H9 (cell line): ENCODE data around the gene PSME1. TPM values are rescaled to one million over a fixed set of nuclear protein-coding genes. Genes with fewer than 3 reads are reported as not detected.
A peak's percentile ranks its signal among the peaks of the same experiment; 100 is the strongest.

ENCODE experiments used
- DNase-seq: peaks from one replicate; pipeline ENCODE4 v3.0.0-alpha.2; 2017
- H2AFZ ChIP-seq: one replicate; pipeline ENCODE4 v1.6.1; 2013; ENCODE audit warnings: mild to moderate bottlenecking, low read length, control low read depth, moderate library complexity
- H2AK5ac ChIP-seq: 2 replicates; pipeline ENCODE4 v1.6.1; 2013; ENCODE audit warnings: low read length, control low read depth, mixed read lengths; ENCODE audit not compliant: insufficient read length
- H2BK120ac ChIP-seq: one replicate; pipeline ENCODE4 v1.6.1; 2013; ENCODE audit warnings: low read depth, mild to moderate bottlenecking, low read length, control low read depth, inconsistent platforms; ENCODE audit not compliant: poor library complexity, severe bottlenecking
- H2BK12ac ChIP-seq: 2 replicates; pipeline ENCODE4 v1.6.1; 2013; ENCODE audit warnings: low read length, control low read depth, mixed read lengths, low read depth; ENCODE audit not compliant: insufficient read length
- H2BK15ac ChIP-seq: 2 replicates; pipeline ENCODE4 v1.6.1; 2013; ENCODE audit warnings: low read depth, low read length, control low read depth
- H2BK20ac ChIP-seq: one replicate; pipeline ENCODE4 v1.6.1; 2013; ENCODE audit warnings: low read depth, mild to moderate bottlenecking, low read length, control low read depth, inconsistent platforms; ENCODE audit not compliant: poor library complexity, severe bottlenecking
- H2BK5ac ChIP-seq: 2 replicates; pipeline ENCODE4 v1.6.1; 2013; ENCODE audit warnings: low read length, control low read depth, mixed read lengths; ENCODE audit not compliant: insufficient read length
- H3K14ac ChIP-seq: 2 replicates; pipeline ENCODE4 v1.6.1; 2013; ENCODE audit warnings: low read length, control low read depth; ENCODE audit not compliant: insufficient read depth
- H3K18ac ChIP-seq: 2 replicates; pipeline ENCODE4 v1.6.1; 2013; ENCODE audit warnings: low read depth, mild to moderate bottlenecking, mixed read lengths, low read length, control low read depth; ENCODE audit not compliant: insufficient read length
- H3K23ac ChIP-seq: 2 replicates; pipeline ENCODE4 v1.6.1; 2013; ENCODE audit warnings: low read length, control low read depth, mixed read lengths, low read depth; ENCODE audit not compliant: insufficient read length
- H3K23me2 ChIP-seq: 2 replicates; pipeline ENCODE4 v1.6.1; 2013; ENCODE audit warnings: low read depth, mild to moderate bottlenecking, mixed read lengths, low read length, control low read depth; ENCODE audit not compliant: insufficient read length, poor library complexity, severe bottlenecking
- H3K27ac ChIP-seq: 2 replicates; pipeline ENCODE4 v1.5.1; 2013; ENCODE audit warnings: low read length, control low read depth, mixed read lengths, low read depth; ENCODE audit not compliant: insufficient read length
- H3K27me3 ChIP-seq: 2 replicates; pipeline ENCODE4 v1.6.1; 2013; ENCODE audit warnings: low read length, control low read depth, inconsistent platforms; ENCODE audit not compliant: insufficient read depth
- H3K4ac ChIP-seq: 2 replicates; pipeline ENCODE4 v1.6.1; 2013; ENCODE audit warnings: low read depth, mild to moderate bottlenecking, control low read depth, inconsistent platforms, low read length, moderate library complexity
- H3K4me1 ChIP-seq: 2 replicates; pipeline ENCODE4 v1.6.1; 2013; ENCODE audit warnings: low read length, control low read depth, inconsistent platforms; ENCODE audit not compliant: insufficient read depth
- H3K4me2 ChIP-seq: 2 replicates; pipeline ENCODE4 v1.6.1; 2013; ENCODE audit warnings: low read length, control low read depth, mixed read lengths; ENCODE audit not compliant: insufficient read length, insufficient read depth
- H3K56ac ChIP-seq: 2 replicates; pipeline ENCODE4 v1.6.1; 2013; ENCODE audit warnings: low read depth, mild to moderate bottlenecking, mixed read lengths, low read length, control low read depth; ENCODE audit not compliant: insufficient read length
- H3K79me1 ChIP-seq: 2 replicates; pipeline ENCODE4 v1.6.1; 2013; ENCODE audit warnings: low read depth, mild to moderate bottlenecking, moderate library complexity, low read length, control low read depth, inconsistent platforms; ENCODE audit not compliant: insufficient read depth, poor library complexity, severe bottlenecking
- H3K79me2 ChIP-seq: 2 replicates; pipeline ENCODE4 v1.6.1; 2013; ENCODE audit warnings: low read length, control low read depth, inconsistent platforms; ENCODE audit not compliant: insufficient read depth
- H3K9ac ChIP-seq: 2 replicates; pipeline ENCODE4 v1.6.1; 2013; ENCODE audit warnings: low read length, control low read depth, mixed read lengths; ENCODE audit not compliant: insufficient read length; ENCODE audit errors: extremely low read depth
- H3K9me3 ChIP-seq: one replicate; pipeline ENCODE4 v1.6.1; 2013; ENCODE audit warnings: low read depth, low read length, inconsistent platforms; ENCODE audit not compliant: control insufficient read depth
- H3T11ph ChIP-seq: one replicate; pipeline ENCODE4 v1.6.1; 2013; ENCODE audit warnings: mild to moderate bottlenecking, low read length, control low read depth, inconsistent platforms
- H4K20me1 ChIP-seq: one replicate; pipeline ENCODE4 v1.6.1; 2013; ENCODE audit not compliant: control insufficient read depth, insufficient read length, insufficient read depth
- H4K5ac ChIP-seq: 2 replicates; pipeline ENCODE4 v1.6.1; 2013; ENCODE audit warnings: low read depth, mild to moderate bottlenecking, mixed read lengths, low read length, control low read depth; ENCODE audit not compliant: insufficient read length
- H4K8ac ChIP-seq: replicated peaks from 2 replicates; pipeline ENCODE4 v1.6.1; 2013; ENCODE audit warnings: low read length, control low read depth, mixed read lengths, low read depth; ENCODE audit not compliant: insufficient read length
- H4K91ac ChIP-seq: 2 replicates; pipeline ENCODE4 v1.6.1; 2013; ENCODE audit warnings: low read depth, mild to moderate bottlenecking, moderate library complexity, mixed read lengths, low read length, control low read depth; ENCODE audit not compliant: insufficient read length
- H3K27ac Mint-ChIP-seq, 3 experiments: 2 replicates in 2 of 3; 3 replicates in 1 of 3; pipeline ENCODE4 v1.8.0; 2020 to 2021; ENCODE audit warnings: mixed read lengths in 3 of 3, mild to moderate bottlenecking in 1 of 3, moderate library complexity in 1 of 3
- H3K27me3 Mint-ChIP-seq: 2 replicates; pipeline ENCODE4 v1.8.0; 2021; ENCODE audit warnings: low read depth, mild to moderate bottlenecking, moderate library complexity, mixed read lengths
- H3K36me3 Mint-ChIP-seq, 3 experiments: 2 replicates in 2 of 3; 3 replicates in 1 of 3; pipeline ENCODE4 v1.8.0; 2020 to 2021; ENCODE audit warnings: low read depth in 3 of 3, mixed read lengths in 3 of 3; ENCODE audit not compliant: insufficient read depth in 1 of 3
- H3K4me1 Mint-ChIP-seq, 2 experiments: 2 replicates each; pipeline ENCODE4 v1.8.0; 2020; ENCODE audit warnings: mixed read lengths in 2 of 2
- H3K4me3 Mint-ChIP-seq, 2 experiments: 2 replicates in 1 of 2; 3 replicates in 1 of 2; pipeline ENCODE4 v1.8.0; 2020 to 2021; ENCODE audit warnings: mild to moderate bottlenecking in 2 of 2, mixed read lengths in 2 of 2, moderate library complexity in 1 of 2
- H3K9me3 Mint-ChIP-seq, 2 experiments: 2 replicates in 1 of 2; 3 replicates in 1 of 2; pipeline ENCODE4 v1.8.0; 2020; ENCODE audit warnings: mild to moderate bottlenecking in 2 of 2, mixed read lengths in 2 of 2, moderate library complexity in 1 of 2
- CTCF ChIP-seq: fragments of 200-600 bp; sonication (generic); conservative IDR thresholded peaks from 3 replicates; pipeline ENCODE4 v1.8.0; 2021; ENCODE audit warnings: antibody characterized with exemption, mild to moderate bottlenecking
- WGBS: extraction: QIAGEN DNeasy Blood & Tissue Kit; methylation state at CpG from one replicate; pipeline ENCODE4 v1.1.7; 2013; ENCODE audit warnings: missing lambda C conversion rate, low lambda C conversion rate, mixed read lengths; ENCODE audit not compliant: insufficient read length; ENCODE audit errors: extremely low coverage; 5-methylcytosine and 5-hydroxymethylcytosine counted together
- total RNA-seq: library from RNA; stranded (reverse); gene quantifications from 2 replicates; pipeline ENCODE4 v1.2.1, GENCODE V29; 2021

The PSME1 gene
- total RNA-seq, 1 experiment from 2014 or later = 109 TPM

GRCh38 chr14:24185026-24185425 is 49.0 kb downstream of the PSME1 start:
- Histone ChIP-seq H2BK15ac (no peak overlapping the region), H3K27me3 (no peaks in the 10 kb centered on the region), H3K23ac (no peak overlapping the region), H3K23me2 (no peaks in the 10 kb centered on the region), H3K18ac (no peak overlapping the region), H3K56ac (no peak overlapping the region), H2AFZ (no peak overlapping the region), H3K14ac (no peak overlapping the region), H3K79me1 (peaks cover 4% of the 10 kb centered on the region), H3K27ac (no peak overlapping the region), H3K4me1 (no peaks in the 10 kb centered on the region; the same call in 1 of the 2 replicates), H2BK12ac (no peak overlapping the region), H3K4ac (no peak overlapping the region), H2AK5ac (no peak overlapping the region), H3K9me3 (no peaks in the 10 kb centered on the region), H4K91ac (no peak overlapping the region), H2BK20ac (no peak overlapping the region), H2BK120ac (no peak overlapping the region), H4K8ac (no peak overlapping the region), H2BK5ac (no peak overlapping the region), H3K4me2 (no peak overlapping the region), H3K9ac (no peak overlapping the region), H3K79me2 (no peaks in the 10 kb centered on the region), H4K20me1 (no peaks in the 10 kb centered on the region), H3T11ph (no peak overlapping the region), H4K5ac (no peak overlapping the region)
- H3K36me3 Mint-ChIP-seq = peaks cover 36 to 85% (median 67%) of the 10 kb centered on the region in 3 experiments; a peak in 6 of 7 replicates
- TF ChIP-seq CTCF = no peak
- H3K4me1 Mint-ChIP-seq = peaks cover 14 to 15% of the 10 kb centered on the region in 2 experiments
- DNase-seq = no peak
- H3K4me3 Mint-ChIP-seq = no peak overlapping the region
- WGBS = no CpG with 5 or more reads among the region's 7 CpGs
- peak overlapping the region in 1 of 3 experiments; percentile 31; a peak in 1 of 7 replicates for H3K27ac Mint-ChIP-seq
- H3K27me3 Mint-ChIP-seq = no peaks in the 10 kb centered on the region; the same call in 1 of the 2 replicates
- no peaks in the 10 kb centered on the region for H3K9me3 Mint-ChIP-seq
